Liver (tissue), 3 donors: ENCODE measurements around the gene C1GALT1.

ENCODE experiments used
- ATF3 ChIP-seq: IDR thresholded peaks from 2 replicates; pipeline ENCODE4 v1.6.1; 2016; ENCODE audit warnings: antibody characterized with exemption
- CTCF ChIP-seq: fragments of 150-350 bp; IDR thresholded peaks from 2 replicates; pipeline ENCODE4 v1.5.1; 2017; ENCODE audit warnings: improper control_type of control experiment, low read depth, low read length; ENCODE audit not compliant: missing input control
- EGR1 ChIP-seq, 2 donors: IDR thresholded peaks; 2 replicates each; pipeline ENCODE4 v1.6.1; 2016 to 2018; ENCODE audit warnings: antibody characterized with exemption in 2 of 2, low read depth in 2 of 2
- FOXA1 ChIP-seq: IDR thresholded peaks from 2 replicates; pipeline ENCODE4 v1.6.1; 2016; ENCODE audit warnings: antibody characterized with exemption
- JUND ChIP-seq, 2 donors: IDR thresholded peaks; 2 replicates each; pipeline ENCODE4 v1.6.1; 2016; ENCODE audit warnings: antibody characterized with exemption in 2 of 2
- NR2F2 ChIP-seq: IDR thresholded peaks from 2 replicates; pipeline ENCODE4 v1.6.1; 2016; ENCODE audit warnings: antibody characterized with exemption
- RAD21 ChIP-seq, 2 donors: IDR thresholded peaks; 2 replicates each; pipeline ENCODE4 v1.6.1; 2016; ENCODE audit warnings: antibody characterized with exemption in 2 of 2, mild to moderate bottlenecking in 2 of 2
- REST ChIP-seq: IDR thresholded peaks from 2 replicates; pipeline ENCODE4 v1.6.1; 2016; ENCODE audit warnings: antibody characterized with exemption, mild to moderate bottlenecking
- RXRA ChIP-seq, 2 donors: IDR thresholded peaks; 2 replicates each; pipeline ENCODE4 v1.6.1; 2017 to 2018; ENCODE audit warnings: antibody characterized with exemption in 2 of 2, mild to moderate bottlenecking in 1 of 2
- SP1 ChIP-seq: IDR thresholded peaks from 2 replicates; pipeline ENCODE4 v1.6.1; 2018; ENCODE audit warnings: antibody characterized with exemption, mild to moderate bottlenecking
- TAF1 ChIP-seq: conservative IDR thresholded peaks from 2 replicates; pipeline ENCODE4 v1.6.1; 2016; ENCODE audit warnings: antibody characterized with exemption, mild to moderate bottlenecking
- YY1 ChIP-seq: IDR thresholded peaks from 2 replicates; pipeline ENCODE4 v1.6.1; 2016; ENCODE audit warnings: antibody characterized with exemption, mild to moderate bottlenecking
- ZBTB33 ChIP-seq: IDR thresholded peaks from 2 replicates; pipeline ENCODE4 v1.6.1; 2016; ENCODE audit warnings: antibody characterized with exemption
- TF ChIP-seq, protein P1 (sequence below): IDR thresholded peaks from 2 replicates; pipeline ENCODE4 v1.6.1; 2016; ENCODE audit warnings: antibody characterized with exemption
- donor health status: healthy.
- donor health status: healthy.

DNA sequence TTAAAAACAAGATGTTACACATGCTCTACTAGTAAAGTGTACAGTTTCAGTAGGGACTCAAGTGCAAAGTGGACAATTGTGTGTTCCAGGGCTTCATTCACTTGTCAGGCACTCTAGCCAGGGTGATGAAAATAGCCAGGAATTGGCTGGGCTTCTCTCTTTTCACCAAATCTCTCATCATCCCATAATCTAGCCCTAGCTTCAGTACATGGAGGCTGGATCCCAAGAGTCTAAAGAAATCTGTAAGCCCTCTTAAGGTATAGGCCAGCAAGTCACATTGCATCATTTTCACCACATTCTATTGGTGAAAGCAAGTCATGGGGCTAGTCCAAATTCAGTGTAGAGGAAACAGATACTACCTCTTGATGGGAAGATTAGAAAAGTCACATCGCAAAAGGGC, 47.3 kb upstream of the C1GALT1 start:
- no peak for TF ChIP-seq REST
- TF ChIP-seq CTCF: no peak
- no peak for TF ChIP-seq RAD21 (IDR thresholded peaks at IDR 0.05)
- TF ChIP-seq, protein P1, sequence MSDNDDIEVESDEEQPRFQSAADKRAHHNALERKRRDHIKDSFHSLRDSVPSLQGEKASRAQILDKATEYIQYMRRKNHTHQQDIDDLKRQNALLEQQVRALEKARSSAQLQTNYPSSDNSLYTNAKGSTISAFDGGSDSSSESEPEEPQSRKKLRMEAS: no peak
- TF ChIP-seq SP1: no peak
- no peak for TF ChIP-seq ZBTB33
- TF ChIP-seq JUND (IDR thresholded peaks at IDR 0.05): no peak
- TF ChIP-seq TAF1: no peak
- no peak for TF ChIP-seq ATF3
- no peak for TF ChIP-seq EGR1 (IDR thresholded peaks at IDR 0.05; ENCODE audit: low read depth in 2 of 2)
- no peak for TF ChIP-seq YY1
- no peak for TF ChIP-seq NR2F2
- TF ChIP-seq FOXA1: no peak
- no peak for TF ChIP-seq RXRA (IDR thresholded peaks at IDR 0.05)
